Cardiac ventricle fibroblast (primary cell): ENCODE data around the gene SLC35E4. TPM values are rescaled to one million over a fixed set of nuclear protein-coding genes. Genes with fewer than 3 reads are reported as not detected.

ENCODE experiments used
- total RNA-seq: library from RNA; depleted of rRNA; stranded (reverse); fragments of >200 nt; gene quantifications from 2 replicates; pipeline ENCODE4 v1.2.3, GENCODE V29; 2015

SLC35E4 gene
- total RNA-seq, result 6.1 and 6.6 TPM in 2 replicates

GRCh38 chr22:30635273-30636225, at the start of gene SLC35E4:
Gene SLC35E4 (plus strand): TSS chr22:30635781. CDS start chr22:30636451, 670 bp downstream.

GRCh38 chr22:30591588-30592359, 43.8 kb upstream of the SLC35E4 start, which contains the start of gene PES1:
Gene PES1 (minus strand): TSS chr22:30591910. CDS start chr22:30591833, 77 bp downstream.

GRCh38 chr22:30606455-30607299, 28.9 kb upstream of the SLC35E4 start, which contains the start of gene TCN2:
Gene TCN2 (plus strand): TSS chr22:30607174. CDS start chr22:30607332, 158 bp downstream.

GRCh38 chr22:30667494-30668385, 32.2 kb downstream of the SLC35E4 start, which contains the start of gene DUSP18:
Gene DUSP18 (minus strand): TSS chr22:30667875. CDS start chr22:30664003, 3,872 bp downstream.

GRCh38 chr22:30694640-30695350, 59.2 kb downstream of the SLC35E4 start, which contains the start of gene OSBP2:
Gene OSBP2 (plus strand): TSS chr22:30694874. CDS start chr22:30694910, 36 bp downstream.

Other genes starting within 250 kb of the SLC35E4 start
- 13.3 and 19.8 TPM in 2 replicates for gene RNF215, start 248.4 kb upstream of the SLC35E4 start, total RNA-seq
- 11.5 and 30.1 TPM in 2 replicates for gene SEC14L2, start 238.8 kb upstream of the SLC35E4 start, total RNA-seq
- 6.4 and 14.3 TPM in 2 replicates for gene MTFP1, start 210.0 kb upstream of the SLC35E4 start, total RNA-seq
- not detected in 2 replicates for gene SEC14L3, start 163.8 kb upstream of the SLC35E4 start, total RNA-seq
- gene SEC14L4, start 130.1 kb upstream of the SLC35E4 start, total RNA-seq, result 0.15 TPM in 1 of 2 replicates, not detected in the other
- 0.25 TPM in 1 of 2 replicates, not detected in the other for gene SEC14L6, start 89.0 kb upstream of the SLC35E4 start, total RNA-seq
- gene GAL3ST1, start 61.1 kb upstream of the SLC35E4 start, total RNA-seq, result 0.49 and 0.56 TPM in 2 replicates
- 54.9 and 56.1 TPM in 2 replicates for gene PES1, start 43.9 kb upstream of the SLC35E4 start, total RNA-seq
- 9.3 and 9.6 TPM in 2 replicates for gene TCN2, start 28.6 kb upstream of the SLC35E4 start, total RNA-seq
- 4.2 and 5.4 TPM in 2 replicates for gene DUSP18, start 32.1 kb downstream of the SLC35E4 start, total RNA-seq
- 0.44 and 0.81 TPM in 2 replicates for gene OSBP2, start 59.1 kb downstream of the SLC35E4 start, total RNA-seq